ENCODE results near the gene TSPAN11. TPM values are rescaled to one million over a fixed set of nuclear protein-coding genes. Genes with fewer than 3 reads are reported as not detected.

TSPAN11 gene
- total RNA-seq, 1 donor from 2014 or later, result 31.0 TPM

GRCh38 chr12:30930641-30931040 is 4.1 kb downstream of the TSPAN11 start:
- DNase-seq, result no peak
- peaks cover 9% of the 10 kb centered on the region for H3K36me3 Mint-ChIP-seq (ENCODE audit: unreplicated experiment)

GRCh38 chr12:30932881-30933280 is 6.3 kb downstream of the TSPAN11 start:
- peaks cover 19% of the 10 kb centered on the region for H3K9me3 Mint-ChIP-seq (ENCODE audit: unreplicated experiment)
- peak overlapping the region; percentile 78 for H3K27ac Mint-ChIP-seq (ENCODE audit: unreplicated experiment)
- TF ChIP-seq CTCF (IDR thresholded peaks at IDR 0.05; ENCODE audit: partially characterized antibody, unreplicated experiment), result no peak
- peak; percentile 35 for DNase-seq
- H3K36me3 Mint-ChIP-seq (ENCODE audit: unreplicated experiment), result peaks cover 22% of the 10 kb centered on the region
- peaks cover 9% of the 10 kb centered on the region for H3K27me3 Mint-ChIP-seq (ENCODE audit: unreplicated experiment)
- peak overlapping the region; percentile 50 for H3K4me3 Mint-ChIP-seq (ENCODE audit: unreplicated experiment)
- H3K4me1 Mint-ChIP-seq (ENCODE audit: low read depth, unreplicated experiment), result peaks cover 48% of the 10 kb centered on the region

More at GRCh38 chr12:30930641-30931040, 4.1 kb downstream of the TSPAN11 start:
- Mint-ChIP-seq H3K4me3 (ENCODE audit: unreplicated experiment) (peak overlapping the region; percentile 58), H3K27ac (ENCODE audit: unreplicated experiment) (peak overlapping the region; percentile 80), H3K9me3 (ENCODE audit: unreplicated experiment) (peaks cover 23% of the 10 kb centered on the region), H3K4me1 (ENCODE audit: low read depth, unreplicated experiment) (peaks cover 57% of the 10 kb centered on the region), H3K27me3 (ENCODE audit: unreplicated experiment) (peaks cover 12% of the 10 kb centered on the region)
- no peak for TF ChIP-seq CTCF (IDR thresholded peaks at IDR 0.05; ENCODE audit: partially characterized antibody, unreplicated experiment)

GRCh38 chr12:30934811-30935210 is 8.3 kb downstream of the TSPAN11 start:
- TF ChIP-seq CTCF (IDR thresholded peaks at IDR 0.05; ENCODE audit: partially characterized antibody, unreplicated experiment), result no peak
- Mint-ChIP-seq H3K4me3 (ENCODE audit: unreplicated experiment) (no peak overlapping the region), H3K27me3 (ENCODE audit: unreplicated experiment) (peaks cover 2% of the 10 kb centered on the region), H3K9me3 (ENCODE audit: unreplicated experiment) (peaks cover 12% of the 10 kb centered on the region), H3K36me3 (ENCODE audit: unreplicated experiment) (peaks cover 22% of the 10 kb centered on the region), H3K4me1 (ENCODE audit: low read depth, unreplicated experiment) (peaks cover 31% of the 10 kb centered on the region), H3K27ac (ENCODE audit: unreplicated experiment) (no peak overlapping the region)
- no peak for DNase-seq

- Mint-ChIP-seq H3K27me3 (ENCODE audit: unreplicated experiment) (no peaks in the 10 kb centered on the region), H3K27ac (ENCODE audit: unreplicated experiment) (no peak overlapping the region), H3K36me3 (ENCODE audit: unreplicated experiment) (peaks cover 22% of the 10 kb centered on the region), H3K4me3 (ENCODE audit: unreplicated experiment) (no peak overlapping the region), H3K4me1 (ENCODE audit: low read depth, unreplicated experiment) (peaks cover 24% of the 10 kb centered on the region), H3K9me3 (ENCODE audit: unreplicated experiment) (peaks cover 9% of the 10 kb centered on the region)
- no peak for DNase-seq
- TF ChIP-seq CTCF (IDR thresholded peaks at IDR 0.05; ENCODE audit: partially characterized antibody, unreplicated experiment), result no peak
Observed at GRCh38 chr12:30936036-30936435, 9.5 kb downstream of the TSPAN11 start.

GRCh38 chr12:30939234-30939633 is 12.7 kb downstream of the TSPAN11 start:
- Mint-ChIP-seq H3K9me3 (ENCODE audit: unreplicated experiment) (peaks cover 12% of the 10 kb centered on the region), H3K4me3 (ENCODE audit: unreplicated experiment) (no peak overlapping the region), H3K4me1 (ENCODE audit: low read depth, unreplicated experiment) (peaks cover 10% of the 10 kb centered on the region), H3K27me3 (ENCODE audit: unreplicated experiment) (no peaks in the 10 kb centered on the region), H3K36me3 (ENCODE audit: unreplicated experiment) (peaks cover 26% of the 10 kb centered on the region), H3K27ac (ENCODE audit: unreplicated experiment) (no peak overlapping the region)
- no peak for DNase-seq
- TF ChIP-seq CTCF (IDR thresholded peaks at IDR 0.05; ENCODE audit: partially characterized antibody, unreplicated experiment), result no peak

All from glutamatergic neuron (in vitro differentiated cells).